ENCODE measurements around the gene LIM2.

DNA sequence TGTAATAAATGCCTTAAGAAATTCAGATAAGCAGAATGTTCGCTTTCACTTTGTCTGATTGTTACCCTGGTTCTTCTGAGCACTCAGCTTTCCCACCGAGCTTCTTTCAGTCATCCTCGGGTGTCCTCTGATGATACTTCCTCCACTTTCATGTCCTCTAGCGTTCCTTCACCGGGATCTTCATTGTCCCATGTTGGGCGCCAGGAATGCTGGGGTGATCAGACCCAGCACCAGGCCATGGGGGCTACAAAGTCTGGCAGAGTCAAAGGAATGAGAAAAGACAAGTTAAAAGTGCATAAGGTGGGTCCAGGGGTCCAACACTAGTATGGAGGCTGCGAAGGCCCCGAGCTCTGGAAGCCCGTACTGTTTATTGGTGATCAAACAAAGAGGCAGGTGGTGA lies 14.3 kb upstream of the LIM2 start:
- TF ChIP-seq, protein P1, sequence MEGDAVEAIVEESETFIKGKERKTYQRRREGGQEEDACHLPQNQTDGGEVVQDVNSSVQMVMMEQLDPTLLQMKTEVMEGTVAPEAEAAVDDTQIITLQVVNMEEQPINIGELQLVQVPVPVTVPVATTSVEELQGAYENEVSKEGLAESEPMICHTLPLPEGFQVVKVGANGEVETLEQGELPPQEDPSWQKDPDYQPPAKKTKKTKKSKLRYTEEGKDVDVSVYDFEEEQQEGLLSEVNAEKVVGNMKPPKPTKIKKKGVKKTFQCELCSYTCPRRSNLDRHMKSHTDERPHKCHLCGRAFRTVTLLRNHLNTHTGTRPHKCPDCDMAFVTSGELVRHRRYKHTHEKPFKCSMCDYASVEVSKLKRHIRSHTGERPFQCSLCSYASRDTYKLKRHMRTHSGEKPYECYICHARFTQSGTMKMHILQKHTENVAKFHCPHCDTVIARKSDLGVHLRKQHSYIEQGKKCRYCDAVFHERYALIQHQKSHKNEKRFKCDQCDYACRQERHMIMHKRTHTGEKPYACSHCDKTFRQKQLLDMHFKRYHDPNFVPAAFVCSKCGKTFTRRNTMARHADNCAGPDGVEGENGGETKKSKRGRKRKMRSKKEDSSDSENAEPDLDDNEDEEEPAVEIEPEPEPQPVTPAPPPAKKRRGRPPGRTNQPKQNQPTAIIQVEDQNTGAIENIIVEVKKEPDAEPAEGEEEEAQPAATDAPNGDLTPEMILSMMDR (IDR thresholded peaks at IDR 0.05; ENCODE audit: low read length): no peak
- TF ChIP-seq EZH2phosphoT487 (IDR thresholded peaks at IDR 0.05; ENCODE audit: low read length): no peak
- TF ChIP-seq EZH2 (optimal IDR thresholded peaks at IDR 0.05; ENCODE audit: low read depth, low read length): no peak

All from MM.1S (cell line).